SK-N-SH (cell line): ENCODE data around the gene ISCA1. TPM values are rescaled to one million over a fixed set of nuclear protein-coding genes. Genes with fewer than 3 reads are reported as not detected.

Experiments used
- CTCF ChIA-PET: fragments of 300-600, 350-600 bp; formaldehyde crosslinking; extraction: SDS; loops from one replicate; lab custom pipeline; 2021; lab: Yijun Ruan, JAX
- POLR2A ChIA-PET: fragments of 350-600 bp; sonication (Branson Sonifier 250); formaldehyde crosslinking; extraction: SDS; loops from one replicate; lab custom pipeline; 2020; ENCODE audit warnings: antibody characterized with exemption, inconsistent platforms; lab: Yijun Ruan, JAX
- DNase-seq: peaks from one replicate; pipeline ENCODE4 v3.0.0; 2012
- H2AFZ ChIP-seq: fragments of 200-600 bp; sonication (generic); 2 replicates; pipeline ENCODE4 v1.8.1; 2016; ENCODE audit warnings: antibody characterized with exemption, mild to moderate bottlenecking, low read depth
- H3F3A ChIP-seq: fragments of 200-600 bp; sonication (generic); replicated peaks from 2 replicates; pipeline ENCODE3; 2016; ENCODE audit warnings: antibody characterized with exemption, mild to moderate bottlenecking; ENCODE audit not compliant: insufficient read depth
- H3K27ac ChIP-seq, 2 experiments: fragments of 200-500 bp in 1 of 2; fragments of 200-600 bp in 1 of 2; sonication (Bioruptor generic) in 1 of 2; sonication (generic), shearing (Covaris generic) in 1 of 2; 2 replicates each; pipeline versions ENCODE4 v1.5.1 to v1.6.1; 2014 to 2016; ENCODE audit warnings: low read depth in 2 of 2, inconsistent platforms in 1 of 2, low read length in 1 of 2, mild to moderate bottlenecking in 1 of 2, mixed read lengths in 1 of 2
- H3K27me3 ChIP-seq: fragments of 200-600 bp; sonication (generic), shearing (Covaris generic); 2 replicates; pipeline ENCODE4 v1.6.1; 2016; ENCODE audit warnings: mixed run types; ENCODE audit not compliant: insufficient read depth
- H3K36me3 ChIP-seq, 2 experiments: fragments of 200-500 bp in 1 of 2; fragments of 200-600 bp in 1 of 2; sonication (Bioruptor generic) in 1 of 2; sonication (generic) in 1 of 2; replicated peaks in 1 of 2; 2 replicates each; pipeline versions ENCODE3 to v1.5.1; 2014 to 2016; ENCODE audit warnings: low read length in 1 of 2, mild to moderate bottlenecking in 1 of 2; ENCODE audit not compliant: insufficient read depth in 2 of 2, control insufficient read depth in 1 of 2
- H3K4me1 ChIP-seq, 2 experiments: fragments of 200-500 bp in 1 of 2; fragments of 200-600 bp in 1 of 2; sonication (Bioruptor generic) in 1 of 2; sonication (generic), shearing (Covaris generic) in 1 of 2; 2 replicates each; pipeline versions ENCODE4 v1.5.1 to v1.6.1; 2014 to 2016; ENCODE audit warnings: low read depth in 1 of 2, low read length in 1 of 2, mixed run types in 1 of 2; ENCODE audit not compliant: insufficient read depth in 2 of 2, control insufficient read depth in 1 of 2
- H3K4me2 ChIP-seq: fragments of 200-600 bp; sonication (generic), shearing (Covaris generic); 2 replicates; pipeline ENCODE4 v1.6.1; 2017; ENCODE audit warnings: mixed run types
- H3K4me3 ChIP-seq, 2 experiments: fragments of 200-500 bp in 1 of 2; fragments of 200-600 bp in 1 of 2; sonication (Bioruptor generic) in 1 of 2; sonication (generic), shearing (Covaris generic) in 1 of 2; 2 replicates each; pipeline versions ENCODE4 v1.5.1 to v1.8.1; 2014 to 2016; ENCODE audit warnings: low read depth in 2 of 2, inconsistent platforms in 1 of 2, low read length in 1 of 2, mild to moderate bottlenecking in 1 of 2, mixed read lengths in 1 of 2, moderate library complexity in 1 of 2
- H3K79me2 ChIP-seq: fragments of 200-600 bp; sonication (generic); 2 replicates; pipeline ENCODE4 v1.8.1; 2017; ENCODE audit warnings: mild to moderate bottlenecking; ENCODE audit not compliant: insufficient read depth
- H3K9ac ChIP-seq: fragments of 200-600 bp; sonication (generic); 2 replicates; pipeline ENCODE4 v1.6.1; 2017; ENCODE audit warnings: mixed run types
- H3K9me2 ChIP-seq: fragments of 200-600 bp; sonication (generic); 2 replicates; pipeline ENCODE4 v1.6.1; 2017; ENCODE audit warnings: mixed run types
- H3K9me3 ChIP-seq: fragments of 200-600 bp; sonication (generic); 2 replicates; pipeline ENCODE4 v1.6.1; 2017; ENCODE audit warnings: mixed run types, mild to moderate bottlenecking, moderate library complexity
- H4K20me1 ChIP-seq: fragments of 200-600 bp; sonication (generic); 2 replicates; pipeline ENCODE4 v1.6.1; 2017; ENCODE audit warnings: mild to moderate bottlenecking, mixed run types; ENCODE audit not compliant: insufficient read depth
- ELF1 ChIP-seq: IDR thresholded peaks from 2 replicates; pipeline ENCODE4 v1.4.0; 2012
- FOSL2 ChIP-seq: IDR thresholded peaks from 2 replicates; pipeline ENCODE4 v1.4.0; 2012; ENCODE audit warnings: low read depth, mild to moderate bottlenecking, moderate library complexity, borderline replicate concordance
- FOXJ3 ChIP-seq: sonication (generic); formaldehyde crosslinking; IDR thresholded peaks from 2 replicates; pipeline ENCODE4 v1.5.1; 2020; ENCODE audit warnings: mild to moderate bottlenecking, missing genetic modification reagents
- FOXM1 ChIP-seq: IDR thresholded peaks from 2 replicates; pipeline ENCODE4 v1.4.0; 2012; ENCODE audit warnings: low read depth, mild to moderate bottlenecking
- GABPA ChIP-seq: IDR thresholded peaks from 2 replicates; pipeline ENCODE4 v1.4.0; 2012; ENCODE audit warnings: low read depth, mild to moderate bottlenecking
- GATA2 ChIP-seq: sonication (generic); formaldehyde crosslinking; IDR thresholded peaks from 2 replicates; pipeline ENCODE4 v1.5.0; 2020; ENCODE audit warnings: mild to moderate bottlenecking, missing genetic modification reagents
- MAX ChIP-seq: IDR thresholded peaks from 2 replicates; pipeline ENCODE4 v1.4.0; 2012; ENCODE audit warnings: low read depth
- NFIC ChIP-seq: IDR thresholded peaks from 2 replicates; pipeline ENCODE4 v1.4.0; 2012; ENCODE audit warnings: borderline replicate concordance
- NRF1 ChIP-seq: IDR thresholded peaks from 2 replicates; pipeline ENCODE4 v1.6.1; 2012; ENCODE audit warnings: low read depth, mild to moderate bottlenecking, low read length
- POLR2AphosphoS5 ChIP-seq: IDR thresholded peaks from 2 replicates; pipeline ENCODE4 v1.6.1; 2012; ENCODE audit warnings: low read depth, low read length
- RAD21 ChIP-seq: IDR thresholded peaks from 2 replicates; pipeline ENCODE4 v1.6.1; 2012; ENCODE audit warnings: mild to moderate bottlenecking, low read length
- RXRA ChIP-seq: IDR thresholded peaks from 2 replicates; pipeline ENCODE4 v1.4.0; 2012; ENCODE audit warnings: low read depth, mild to moderate bottlenecking, borderline replicate concordance
- SIN3A ChIP-seq: IDR thresholded peaks from 2 replicates; pipeline ENCODE4 v1.6.1; 2012; ENCODE audit warnings: low read depth, mild to moderate bottlenecking, low read length, moderate library complexity, borderline replicate concordance
- TAF1 ChIP-seq: IDR thresholded peaks from 2 replicates; pipeline ENCODE4 v1.6.1; 2012; ENCODE audit warnings: low read depth, mild to moderate bottlenecking, low read length, moderate library complexity, borderline replicate concordance
- TEAD4 ChIP-seq: IDR thresholded peaks from 2 replicates; pipeline ENCODE4 v1.4.0; 2012; ENCODE audit warnings: mild to moderate bottlenecking, borderline replicate concordance; ENCODE audit not compliant: insufficient read depth
- USF1 ChIP-seq: IDR thresholded peaks from 2 replicates; pipeline ENCODE4 v1.4.0; 2012; ENCODE audit warnings: low read depth, borderline replicate concordance
- YY1 ChIP-seq: IDR thresholded peaks from 2 replicates; pipeline ENCODE4 v1.4.0; 2012; ENCODE audit warnings: low read depth, mild to moderate bottlenecking
- ZBTB33 ChIP-seq: IDR thresholded peaks from 2 replicates; pipeline ENCODE4 v1.4.0; 2012; ENCODE audit warnings: low read depth, borderline replicate concordance
- WGBS: methylation state at CpG from one replicate; pipeline ENCODE4 v1.1.6; 2017; ENCODE audit warnings: low lambda C conversion rate; 5-methylcytosine and 5-hydroxymethylcytosine counted together
- polyA plus RNA-seq, 3 experiments: library from polyadenylated mRNA; depleted of rRNA; stranded (reverse); fragments of >200 nt; gene quantifications; 2 replicates each; pipeline ENCODE4 v1.2.3, GENCODE V29; 2012

ISCA1 gene
- polyA plus RNA-seq, 1 of the 3 experiments (the other 2 are of a cell fraction): 10.9 TPM

- no peak overlapping the region for H3K9ac ChIP-seq
- no peak overlapping the region for H2AFZ ChIP-seq
- no peaks in the 10 kb centered on the region for H3K36me3 ChIP-seq
- no peaks in the 10 kb centered on the region for H3F3A ChIP-seq
- no peaks in the 10 kb centered on the region for H3K27me3 ChIP-seq
- no peaks in the 10 kb centered on the region for H3K4me1 ChIP-seq
- no peaks in the 10 kb centered on the region for H3K79me2 ChIP-seq
- no peaks in the 10 kb centered on the region for H3K9me3 ChIP-seq
- no peak overlapping the region for H3K4me3 ChIP-seq
- no peaks in the 10 kb centered on the region for H3K9me2 ChIP-seq
- POLR2A ChIA-PET: no interaction called here
- TF ChIP-seq FOXM1 (no peak), ZBTB33 (no peak), NRF1 (no peak), TAF1 (no peak), GATA2 (no peak), SIN3A (no peak), GABPA (no peak), NFIC (no peak), ELF1 (no peak), RXRA (no peak), RAD21 (no peak), FOSL2 (no peak), POLR2AphosphoS5 (no peak), FOXJ3 (no peak), YY1 (no peak), MAX (no peak), USF1 (no peak), TEAD4 (no peak)
- no peak overlapping the region for H3K27ac ChIP-seq
- DNase-seq: no peak
- WGBS: 64% methylated on average over 4 of the region's 4 CpGs
- no peak overlapping the region for H3K4me2 ChIP-seq
- H4K20me1 ChIP-seq: no peaks in the 10 kb centered on the region
- CTCF ChIA-PET: interaction anchor here (0.6 to 2.5 kb wide), 3 partner anchors 10 to 92 kb away, joined by 3 to 9 read pairs (median 3); no protein-coding TSS in a partner anchor
These were observed 33.6 kb downstream of the ISCA1 start for GRCh38 chr9:86248746-86249145.

- no peak for DNase-seq
- Histone ChIP-seq H3K27me3 (no peaks in the 10 kb centered on the region), H2AFZ (no peak overlapping the region)
These were observed 35.6 kb downstream of the ISCA1 start for GRCh38 chr9:86246752-86247161.

More at GRCh38 chr9:86246752-86247161, 35.6 kb downstream of the ISCA1 start:
- WGBS: 55% methylated on average over 6 of the region's 6 CpGs
- no peak overlapping the region for H3K9ac ChIP-seq
- no peaks in the 10 kb centered on the region for H3K79me2 ChIP-seq
- no peak overlapping the region for H3K4me3 ChIP-seq
- H4K20me1 ChIP-seq: no peaks in the 10 kb centered on the region
- H3K9me3 ChIP-seq: no peaks in the 10 kb centered on the region
- ChIA-PET CTCF (interaction anchor here (1.1 to 2.5 kb wide), 2 partner anchors 8 to 45 kb away, joined by 4 to 9 read pairs; no protein-coding TSS in a partner anchor), POLR2A (no interaction called here)
- no peaks in the 10 kb centered on the region for H3F3A ChIP-seq
- TF ChIP-seq TEAD4 (no peak), RAD21 (peak; percentile 7; the same call in 1 of the 2 replicates)
- no peaks in the 10 kb centered on the region for H3K4me1 ChIP-seq
- H3K9me2 ChIP-seq: no peaks in the 10 kb centered on the region
- no peak overlapping the region for H3K27ac ChIP-seq
- H3K36me3 ChIP-seq: no peaks in the 10 kb centered on the region
- no peak overlapping the region for H3K4me2 ChIP-seq
